Activated CD4-positive, alpha-beta T cell treated with anti-CD3 and anti-CD28 coated beads, Interleukin-2, amount 50 U/mL, for 4 hours (primary cell): ENCODE results near the gene FAR1.
A peak's percentile ranks its signal among the peaks of the same experiment; 100 is the strongest.
"Not testable (repeated sequence)": the region's sequence is repeated elsewhere in the genome, so short reads cannot be mapped to it uniquely, and the experiment has no call there.

Experiments used
- DNase-seq, 2 experiments: peaks; one replicate each; pipeline ENCODE4 v3.0.0-alpha.2; 2020

FAR1 gene

GRCh38 chr11:13718394-13718793 is 49.9 kb downstream of the FAR1 start:
- DNase-seq: no peak

- DNase-seq: no peak
These were observed 52.5 kb downstream of the FAR1 start for GRCh38 chr11:13720940-13721339.

- DNase-seq: no peak
These were observed 53.3 kb downstream of the FAR1 start for GRCh38 chr11:13721760-13722159.

GRCh38 chr11:13726456-13726855 is 58.0 kb downstream of the FAR1 start:
- DNase-seq: no peak

GRCh38 chr11:13728076-13728475 is 59.6 kb downstream of the FAR1 start:
- DNase-seq: no peak

GRCh38 chr11:13734530-13734929 is 66.1 kb downstream of the FAR1 start:
- no peak for DNase-seq

GRCh38 chr11:13745165-13745564 is 76.7 kb downstream of the FAR1 start:
- DNase-seq: no peak

- DNase-seq: not testable (repeated sequence)
These were observed 84.8 kb downstream of the FAR1 start for GRCh38 chr11:13753316-13753715.

GRCh38 chr11:13759050-13759449 is 90.6 kb downstream of the FAR1 start:
- DNase-seq: no peak

GRCh38 chr11:13760115-13760514 is 91.6 kb downstream of the FAR1 start:
- DNase-seq: no peak

- DNase-seq: no peak
These were observed 92.8 kb downstream of the FAR1 start for GRCh38 chr11:13761250-13761649.

GRCh38 chr11:13761716-13762115 is 93.2 kb downstream of the FAR1 start:
- DNase-seq: no peak

- no peak for DNase-seq
These were observed 94.2 kb downstream of the FAR1 start for GRCh38 chr11:13762718-13763117.

- no peak for DNase-seq
These were observed 94.9 kb downstream of the FAR1 start for GRCh38 chr11:13763341-13763740.

GRCh38 chr11:13765886-13766285 is 97.4 kb downstream of the FAR1 start:
- no peak for DNase-seq

- DNase-seq: no peak
These were observed 99.0 kb downstream of the FAR1 start for GRCh38 chr11:13767471-13767870.

GRCh38 chr11:13769188-13769587 is 100.7 kb downstream of the FAR1 start:
- DNase-seq: no peak

- no peak for DNase-seq
These were observed 102.7 kb downstream of the FAR1 start for GRCh38 chr11:13771151-13771550.

- DNase-seq: no peak
These were observed 104.0 kb downstream of the FAR1 start for GRCh38 chr11:13772223-13773046.

- no peak for DNase-seq
These were observed 107.0 kb downstream of the FAR1 start for GRCh38 chr11:13775471-13775870.

GRCh38 chr11:13776134-13776815 is 107.8 kb downstream of the FAR1 start:
- DNase-seq: peak; percentile 26 to 31

GRCh38 chr11:13777341-13777985 is 109.0 kb downstream of the FAR1 start:
- DNase-seq: no peak

GRCh38 chr11:13778345-13778744 is 109.9 kb downstream of the FAR1 start:
- DNase-seq: no peak

- DNase-seq: no peak
These were observed 112.7 kb downstream of the FAR1 start for GRCh38 chr11:13781153-13781552.
